Endodermal cell (in vitro differentiated cells): ENCODE results near the gene DNAH5. TPM values are rescaled to one million over a fixed set of nuclear protein-coding genes. Genes with fewer than 3 reads are reported as not detected.

Experiments used
- DNase-seq: peaks from one replicate; pipeline ENCODE4 v3.0.0-alpha.2; 2017
- H3K27ac ChIP-seq: 2 replicates; pipeline ENCODE4 v1.5.1; 2013; ENCODE audit warnings: mild to moderate bottlenecking, low read depth, low read length, moderate library complexity
- H3K27me3 ChIP-seq: 2 replicates; pipeline ENCODE4 v1.6.1; 2013; ENCODE audit warnings: mild to moderate bottlenecking, low read length, moderate library complexity; ENCODE audit not compliant: insufficient read depth, control insufficient read depth, poor library complexity, severe bottlenecking
- H3K36me3 ChIP-seq: 2 replicates; pipeline ENCODE4 v1.7.0; 2013; ENCODE audit warnings: mild to moderate bottlenecking, low read length, moderate library complexity; ENCODE audit not compliant: control insufficient read depth, insufficient read depth
- H3K4me1 ChIP-seq: one replicate; pipeline ENCODE4 v1.7.0; 2013; ENCODE audit warnings: low read length; ENCODE audit not compliant: control insufficient read depth, insufficient read depth
- H3K4me3 ChIP-seq: 2 replicates; pipeline ENCODE4 v1.5.1; 2013; ENCODE audit warnings: mild to moderate bottlenecking, low read length, moderate library complexity
- H3K9ac ChIP-seq: 2 replicates; pipeline ENCODE4 v1.6.1; 2013; ENCODE audit warnings: mild to moderate bottlenecking, low read length, moderate library complexity; ENCODE audit not compliant: poor library complexity, severe bottlenecking; ENCODE audit errors: extremely low read depth
- H3K9me3 ChIP-seq: 2 replicates; pipeline ENCODE4 v1.6.1; 2013; ENCODE audit warnings: mild to moderate bottlenecking, low read length, moderate library complexity; ENCODE audit not compliant: control insufficient read depth
- H3K27ac Mint-ChIP-seq: 2 replicates; pipeline ENCODE4 v1.8.0; 2020; ENCODE audit warnings: mixed read lengths
- H3K27me3 Mint-ChIP-seq: 2 replicates; pipeline ENCODE4 v1.8.0; 2021; ENCODE audit warnings: mild to moderate bottlenecking, mixed read lengths; ENCODE audit not compliant: insufficient read depth
- H3K36me3 Mint-ChIP-seq: 2 replicates; pipeline ENCODE4 v1.8.0; 2020; ENCODE audit warnings: low read depth, mixed read lengths
- H3K4me1 Mint-ChIP-seq: 2 replicates; pipeline ENCODE4 v1.8.0; 2020; ENCODE audit warnings: mixed read lengths
- H3K4me3 Mint-ChIP-seq: 2 replicates; pipeline ENCODE4 v1.8.0; 2020; ENCODE audit warnings: mild to moderate bottlenecking, moderate library complexity, mixed read lengths
- H3K9me3 Mint-ChIP-seq: 2 replicates; pipeline ENCODE4 v1.8.0; 2020; ENCODE audit warnings: mild to moderate bottlenecking, mixed read lengths
- CTCF ChIP-seq: fragments of 200-600 bp; sonication (generic); conservative IDR thresholded peaks from 2 replicates; pipeline ENCODE4 v1.5.0; 2021; ENCODE audit warnings: antibody characterized with exemption, mild to moderate bottlenecking
- WGBS, 2 experiments: methylation state at CpG; one replicate each; pipeline versions ENCODE4 v1.1.5 to v1.1.7; 2013; ENCODE audit warnings: missing lambda C conversion rate in 2 of 2, mixed read lengths in 1 of 2; ENCODE audit not compliant: insufficient coverage in 1 of 2, insufficient read length in 1 of 2; 5-methylcytosine and 5-hydroxymethylcytosine counted together
- long read RNA-seq, 4 experiments: library from polyadenylated mRNA in 2 of 4; library from RNA in 1 of 4; library from capped mRNA in 1 of 4; stranded (forward) in 3 of 4; unstranded in 1 of 4; transcript quantifications; one replicate each; pipeline ENCODE4 v2.0.0, GENCODE V29; 2020 to 2021; ENCODE audit warnings: inconsistent platforms in 1 of 4
- polyA plus RNA-seq, 2 experiments: library from polyadenylated mRNA; stranded (reverse); fragments of 50-300 nt; gene quantifications; one replicate each; pipeline ENCODE4 v1.2.3, GENCODE V29; 2013
- total RNA-seq, 2 donors: library from RNA; stranded (reverse); fragmentation: NEBNext Ultra II Directional in 1 of 2; extraction: Animal tissue kit (Norgen Biotek cat#: 25700) in 1 of 2; gene quantifications; 2 replicates in 1 of 2; 3 replicates in 1 of 2; pipeline ENCODE4 v1.2.1, GENCODE V29; 2021

The DNAH5 gene
- total RNA-seq = 1 to 10 TPM in 1 of 2 donors, under 1 TPM in 1; 0.84 to 1.8 TPM
- 0.21 TPM for polyA plus RNA-seq (2013, experiment 1 of 2)
- polyA plus RNA-seq (2013, experiment 2 of 2) = 0.66 TPM
- long read RNA-seq, experiment 1 = 0 reads
- long read RNA-seq, experiment 2, partial matches to known transcripts = 0 of 2 reads
- long read RNA-seq, experiment 2, other reads (novel, unspliced or antisense) = 2 of 2 reads
- long read RNA-seq, experiment 3, partial matches to known transcripts = 14 of 20 reads
- long read RNA-seq, experiment 3, other reads (novel, unspliced or antisense) = 6 of 20 reads
- long read RNA-seq, experiment 4, partial matches to known transcripts = 0 of 6 reads
- long read RNA-seq, experiment 4, other reads (novel, unspliced or antisense) = 6 of 6 reads

GRCh38 chr5:13944560-13945199, at the start of gene DNAH5:
Gene DNAH5, minus strand, starts transcription at chr5:13944688. Its CDS starts 250 bp downstream, at chr5:13944438.
- Mint-ChIP-seq H3K27ac (no peak within 1 kb of the TSS), H3K27me3 (no peaks in the 10 kb centered on the region), H3K9me3 (no peaks in the 10 kb centered on the region), H3K4me3 (no peak within 1 kb of the TSS), H3K4me1 (peaks cover 36% of the 10 kb centered on the region), H3K36me3 (no peaks in the 10 kb centered on the region)
- TF ChIP-seq CTCF = no peak
- DNase-seq = no peak
- no peaks in the 10 kb centered on the region for H3K9me3 ChIP-seq
- no peak within 1 kb of the TSS for H3K9ac ChIP-seq
- 90 to 93% methylated on average over 2 to 3 of the region's 4 CpGs for WGBS, 2 experiments
- no peaks in the 10 kb centered on the region for H3K36me3 ChIP-seq
- no peak within 1 kb of the TSS for H3K27ac ChIP-seq
- H3K27me3 ChIP-seq = no peaks in the 10 kb centered on the region
- H3K4me3 ChIP-seq = no peak within 1 kb of the TSS
- peaks cover 2% of the 10 kb centered on the region for H3K4me1 ChIP-seq

- Mint-ChIP-seq H3K4me1 (peaks cover 12% of the 10 kb centered on the region), H3K9me3 (peaks cover 15% of the 10 kb centered on the region), H3K36me3 (peaks cover 3% of the 10 kb centered on the region), H3K4me3 (no peak overlapping the region), H3K27me3 (no peaks in the 10 kb centered on the region), H3K27ac (no peak overlapping the region)
- Histone ChIP-seq H3K4me3 (no peak overlapping the region), H3K27ac (no peak overlapping the region), H3K4me1 (no peaks in the 10 kb centered on the region), H3K36me3 (no peaks in the 10 kb centered on the region), H3K27me3 (no peaks in the 10 kb centered on the region), H3K9ac (no peak overlapping the region), H3K9me3 (peaks cover 12% of the 10 kb centered on the region)
- peak; percentile 30 for TF ChIP-seq CTCF
- DNase-seq = peak; percentile 62
- 81 to 84% methylated on average over 6 to 11 of the region's 11 CpGs for WGBS, 2 experiments
These were observed 49.4 kb upstream of the DNAH5 start for GRCh38 chr5:13993926-13994325.

GRCh38 chr5:13992795-13993194, 48.3 kb upstream of the DNAH5 start:
- H3K4me1 Mint-ChIP-seq = peaks cover 12% of the 10 kb centered on the region
- no peak overlapping the region for H3K9ac ChIP-seq
- no peak overlapping the region for H3K27ac ChIP-seq

More at GRCh38 chr5:13992795-13993194, 48.3 kb upstream of the DNAH5 start:
- 93 to 95% methylated on average over 4 of the region's 4 CpGs for WGBS, 2 experiments
- Histone ChIP-seq H3K4me1 (no peaks in the 10 kb centered on the region), H3K36me3 (no peaks in the 10 kb centered on the region), H3K4me3 (no peak overlapping the region), H3K9me3 (peaks cover 4% of the 10 kb centered on the region), H3K27me3 (no peaks in the 10 kb centered on the region)
- no peak overlapping the region for H3K27ac Mint-ChIP-seq
- DNase-seq = no peak
- no peak overlapping the region for H3K4me3 Mint-ChIP-seq
- no peaks in the 10 kb centered on the region for H3K27me3 Mint-ChIP-seq
- peaks cover 11% of the 10 kb centered on the region for H3K9me3 Mint-ChIP-seq
- peaks cover 3% of the 10 kb centered on the region for H3K36me3 Mint-ChIP-seq
- no peak for TF ChIP-seq CTCF
